Neural crest cell (in vitro differentiated cells): Measurements from ENCODE around the gene PURA. TPM values are rescaled to one million over a fixed set of nuclear protein-coding genes. Genes with fewer than 3 reads are reported as not detected.

Source experiments
- DNase-seq: peaks from one replicate; pipeline ENCODE4 v3.0.0; 2021; ENCODE audit warnings: low read depth, mixed read lengths, low spot score
- H3K27ac Mint-ChIP-seq: one replicate; pipeline ENCODE4 v1.8.0; 2021; ENCODE audit warnings: mild to moderate bottlenecking, mixed read lengths; ENCODE audit not compliant: unreplicated experiment
- H3K27me3 Mint-ChIP-seq: 2 replicates; pipeline ENCODE4 v1.8.0; 2021; ENCODE audit warnings: low read depth, mild to moderate bottlenecking, mixed read lengths
- H3K36me3 Mint-ChIP-seq: 2 replicates; pipeline ENCODE4 v1.8.0; 2021; ENCODE audit warnings: low read depth, mild to moderate bottlenecking, mixed read lengths
- H3K4me1 Mint-ChIP-seq: 2 replicates; pipeline ENCODE4 v1.8.0; 2021; ENCODE audit warnings: mixed read lengths
- H3K4me3 Mint-ChIP-seq: one replicate; pipeline ENCODE4 v1.8.0; 2021; ENCODE audit warnings: mild to moderate bottlenecking, mixed read lengths
- H3K9me3 Mint-ChIP-seq: 2 replicates; pipeline ENCODE4 v1.8.0; 2021; ENCODE audit warnings: mixed read lengths
- total RNA-seq: library from RNA; stranded (reverse); gene quantifications from 2 replicates; pipeline ENCODE4 v1.2.1, GENCODE V29; 2021
- TF ChIP-seq, protein P1 (sequence below): fragments of 200-600 bp; sonication (generic); conservative IDR thresholded peaks from 2 replicates; pipeline ENCODE4 v1.5.0; 2021; ENCODE audit warnings: antibody characterized with exemption, mild to moderate bottlenecking

Gene PURA
- total RNA-seq, 1 donor from 2014 or later = 5.5 TPM

DNA sequence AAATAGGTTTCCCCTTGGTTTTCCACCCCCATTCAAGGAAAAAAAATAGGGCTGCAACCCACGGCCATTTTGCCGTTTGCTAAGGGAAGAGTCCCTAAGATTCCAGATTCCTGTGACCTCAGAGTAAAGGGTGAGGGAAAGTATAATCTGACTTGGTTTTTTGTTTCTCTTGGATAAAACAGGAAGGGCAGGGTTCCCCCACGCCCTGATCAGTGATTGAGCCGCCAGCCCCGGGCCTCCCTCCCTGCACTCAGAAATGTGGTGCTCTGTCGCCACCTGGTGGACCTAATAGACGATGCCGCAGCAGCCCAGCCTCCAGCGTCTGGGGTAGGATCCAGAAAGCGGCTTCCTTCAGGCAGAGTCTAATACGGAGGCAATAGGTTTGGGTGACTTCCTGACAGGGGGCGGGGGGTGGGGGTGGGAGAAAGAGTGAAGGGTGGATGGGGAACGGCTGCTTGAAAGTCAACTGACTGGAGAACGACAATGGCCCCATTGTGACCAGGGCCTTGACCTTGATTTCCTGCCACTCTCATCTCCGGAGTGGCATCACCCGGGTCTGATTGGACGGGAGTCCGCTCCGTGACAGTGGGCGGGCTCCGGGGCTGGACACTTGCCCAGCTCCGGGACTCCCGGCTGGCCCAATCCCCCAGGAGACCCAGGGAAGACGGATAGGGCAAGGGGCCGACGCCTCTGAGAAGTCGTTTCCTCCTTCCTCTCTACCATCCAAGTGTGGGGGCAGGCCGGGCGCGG lies 43.3 kb downstream of the PURA start:
- no peaks in the 10 kb centered on the region for H3K36me3 Mint-ChIP-seq
- no peak overlapping the region for H3K27ac Mint-ChIP-seq
- TF ChIP-seq, protein P1, sequence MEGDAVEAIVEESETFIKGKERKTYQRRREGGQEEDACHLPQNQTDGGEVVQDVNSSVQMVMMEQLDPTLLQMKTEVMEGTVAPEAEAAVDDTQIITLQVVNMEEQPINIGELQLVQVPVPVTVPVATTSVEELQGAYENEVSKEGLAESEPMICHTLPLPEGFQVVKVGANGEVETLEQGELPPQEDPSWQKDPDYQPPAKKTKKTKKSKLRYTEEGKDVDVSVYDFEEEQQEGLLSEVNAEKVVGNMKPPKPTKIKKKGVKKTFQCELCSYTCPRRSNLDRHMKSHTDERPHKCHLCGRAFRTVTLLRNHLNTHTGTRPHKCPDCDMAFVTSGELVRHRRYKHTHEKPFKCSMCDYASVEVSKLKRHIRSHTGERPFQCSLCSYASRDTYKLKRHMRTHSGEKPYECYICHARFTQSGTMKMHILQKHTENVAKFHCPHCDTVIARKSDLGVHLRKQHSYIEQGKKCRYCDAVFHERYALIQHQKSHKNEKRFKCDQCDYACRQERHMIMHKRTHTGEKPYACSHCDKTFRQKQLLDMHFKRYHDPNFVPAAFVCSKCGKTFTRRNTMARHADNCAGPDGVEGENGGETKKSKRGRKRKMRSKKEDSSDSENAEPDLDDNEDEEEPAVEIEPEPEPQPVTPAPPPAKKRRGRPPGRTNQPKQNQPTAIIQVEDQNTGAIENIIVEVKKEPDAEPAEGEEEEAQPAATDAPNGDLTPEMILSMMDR = peak; percentile 96
- peak overlapping the region; percentile 84 for H3K4me3 Mint-ChIP-seq
- peaks cover 7% of the 10 kb centered on the region for H3K27me3 Mint-ChIP-seq
- H3K9me3 Mint-ChIP-seq = no peaks in the 10 kb centered on the region
- peak; percentile 94 for DNase-seq
- H3K4me1 Mint-ChIP-seq = peaks cover 41% of the 10 kb centered on the region

DNA sequence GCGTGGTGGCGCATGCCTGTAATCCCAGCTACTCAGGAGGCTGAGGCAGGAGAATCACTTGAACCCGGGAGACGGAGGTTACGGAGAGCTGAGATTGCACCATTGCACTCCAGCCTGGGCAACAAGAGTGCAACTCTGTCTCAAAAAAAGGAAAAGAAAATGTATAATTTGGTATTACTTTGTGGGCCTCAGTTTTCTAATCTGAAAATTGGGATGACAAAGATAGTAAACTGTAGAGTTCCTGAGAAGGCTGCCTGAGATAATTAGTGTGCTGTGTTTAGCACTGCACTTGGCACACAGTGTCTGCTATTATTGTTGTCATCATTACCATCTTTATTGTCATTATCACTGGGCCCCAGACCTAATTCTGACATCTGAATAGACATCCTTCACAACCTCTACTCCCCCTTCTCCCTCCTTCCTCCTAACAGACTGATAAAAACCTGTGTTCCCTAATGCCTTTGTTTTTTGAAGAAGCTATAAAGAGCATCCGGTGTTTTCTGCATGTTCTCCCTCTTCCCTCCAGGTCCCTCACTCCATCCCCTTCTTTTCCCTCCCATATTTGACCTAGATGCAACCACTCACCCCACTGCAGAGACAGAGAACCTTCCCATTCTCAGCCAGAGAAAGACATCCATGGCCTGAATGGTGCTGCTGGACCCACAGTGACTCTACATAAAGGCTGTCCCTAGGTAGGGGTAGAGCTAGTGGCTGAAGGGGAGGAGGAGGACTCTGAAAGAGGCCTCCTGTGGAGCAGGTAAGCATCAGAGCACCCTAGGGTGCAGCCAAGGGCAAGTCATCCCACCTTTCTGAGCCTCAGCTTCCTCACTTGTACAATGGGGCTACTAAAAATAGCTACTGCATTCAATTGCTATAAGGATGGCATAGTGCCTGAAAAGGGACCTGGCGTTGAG lies 45.4 kb downstream of the PURA start:
- H3K36me3 Mint-ChIP-seq = no peaks in the 10 kb centered on the region
- H3K9me3 Mint-ChIP-seq = no peaks in the 10 kb centered on the region
- peaks cover 30% of the 10 kb centered on the region for H3K4me1 Mint-ChIP-seq
- H3K27ac Mint-ChIP-seq = no peak overlapping the region
- TF ChIP-seq, protein P1 = no peak
- DNase-seq = no peak
- H3K4me3 Mint-ChIP-seq = no peak overlapping the region
- H3K27me3 Mint-ChIP-seq = peaks cover 5% of the 10 kb centered on the region

DNA sequence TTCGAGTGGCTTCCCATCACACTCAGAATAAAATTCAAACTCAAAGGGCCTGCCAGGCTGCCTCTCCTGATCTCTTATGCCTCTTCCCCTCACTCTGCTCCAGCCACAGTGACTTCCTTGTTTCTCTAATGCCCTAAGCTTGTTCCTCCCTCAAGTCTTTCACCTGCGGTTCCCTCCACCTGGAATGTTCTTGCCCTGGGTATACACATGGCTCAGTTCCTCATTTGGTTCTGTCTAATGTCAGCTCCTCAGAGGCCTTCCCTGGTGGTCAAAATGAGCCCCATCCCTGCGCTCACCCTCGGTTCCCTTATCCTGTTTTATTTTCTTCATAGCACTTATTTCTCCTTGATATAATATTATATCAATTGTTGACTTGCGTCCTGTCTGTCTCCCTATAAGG lies 48.4 kb downstream of the PURA start:
- Mint-ChIP-seq H3K27me3 (no peaks in the 10 kb centered on the region), H3K4me3 (no peak overlapping the region), H3K4me1 (peaks cover 12% of the 10 kb centered on the region), H3K9me3 (no peaks in the 10 kb centered on the region), H3K27ac (no peak overlapping the region), H3K36me3 (no peaks in the 10 kb centered on the region)
- DNase-seq = no peak
- TF ChIP-seq, protein P1 = no peak

DNA sequence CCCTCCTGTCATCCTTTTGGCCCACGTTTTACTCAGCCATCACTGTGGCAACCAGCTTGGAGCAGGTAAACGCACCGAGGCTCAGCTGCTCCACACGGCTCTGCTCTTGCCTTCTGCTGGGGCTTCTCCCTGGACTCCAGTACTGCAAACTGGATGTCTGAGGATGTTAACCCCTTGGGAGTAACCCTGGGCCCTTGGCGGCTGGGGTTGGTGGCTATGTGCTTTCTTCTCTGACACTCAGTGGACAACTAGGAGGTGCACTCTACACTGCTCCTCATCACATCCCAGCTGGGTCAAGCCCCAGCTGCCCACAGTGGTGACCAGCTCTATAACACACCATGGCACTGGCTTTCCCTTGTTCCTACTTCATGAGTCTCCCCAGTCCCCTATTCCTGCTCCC lies 48.9 kb downstream of the PURA start:
- DNase-seq = no peak
- Mint-ChIP-seq H3K4me3 (no peak overlapping the region), H3K27ac (no peak overlapping the region), H3K27me3 (no peaks in the 10 kb centered on the region), H3K9me3 (no peaks in the 10 kb centered on the region), H3K4me1 (peaks cover 9% of the 10 kb centered on the region), H3K36me3 (no peaks in the 10 kb centered on the region)
- TF ChIP-seq, protein P1 = no peak

DNA sequence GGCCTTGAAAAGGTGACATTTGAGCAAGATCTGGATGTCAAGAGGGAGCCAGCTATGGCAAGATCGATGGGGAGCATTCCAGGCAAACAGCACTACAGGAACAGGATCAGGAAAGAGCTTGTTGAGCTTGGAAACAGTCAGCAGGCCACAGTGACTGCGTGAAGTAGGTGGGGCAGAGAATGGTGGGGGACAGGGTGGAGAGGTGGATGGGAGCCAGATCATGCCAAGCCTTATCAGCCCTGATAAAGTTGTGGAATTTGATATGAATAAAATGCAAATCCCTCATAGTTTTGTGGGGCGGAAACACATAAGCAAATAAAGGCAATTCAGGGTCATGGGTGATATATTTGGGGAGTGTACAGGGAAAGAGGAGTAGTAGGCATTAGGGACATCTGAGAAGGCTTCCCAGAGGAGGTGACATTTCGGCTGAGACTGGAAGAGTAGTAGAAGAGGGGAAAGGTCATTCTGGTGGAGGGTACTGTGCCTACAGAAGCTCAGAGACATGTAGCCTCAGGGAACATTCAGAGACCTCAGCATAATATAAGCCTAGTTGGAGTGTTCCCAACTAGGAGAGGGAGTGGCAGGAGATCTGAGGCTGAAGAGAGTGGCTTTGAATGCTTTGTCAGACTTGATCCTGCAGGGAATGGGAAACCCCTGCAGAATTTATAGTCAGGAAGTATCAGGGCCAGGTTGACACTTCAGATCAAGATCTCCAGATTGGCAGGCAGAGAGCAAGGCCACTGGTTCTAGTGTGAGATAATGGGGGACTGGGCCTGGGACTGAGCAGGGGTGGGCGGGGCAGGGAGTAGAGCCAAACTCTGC lies 51.4 kb downstream of the PURA start:
- H3K4me3 Mint-ChIP-seq = peak overlapping the region; percentile 18
- TF ChIP-seq, protein P1 = no peak
- no peak for DNase-seq
- H3K27me3 Mint-ChIP-seq = no peaks in the 10 kb centered on the region
- no peak overlapping the region for H3K27ac Mint-ChIP-seq
- peaks cover 4% of the 10 kb centered on the region for H3K4me1 Mint-ChIP-seq
- no peaks in the 10 kb centered on the region for H3K9me3 Mint-ChIP-seq
- no peaks in the 10 kb centered on the region for H3K36me3 Mint-ChIP-seq
